HG02610 (cell line): ENCODE results near the gene FREM2.

Experiments used
- ATAC-seq: cut with Tn5 transposase; IDR thresholded peaks from one replicate; pipeline ENCODE4 v1.9.1; 2021; ENCODE audit warnings: mild to moderate bottlenecking, moderate library complexity; ENCODE audit not compliant: unreplicated experiment

The FREM2 gene

DNA sequence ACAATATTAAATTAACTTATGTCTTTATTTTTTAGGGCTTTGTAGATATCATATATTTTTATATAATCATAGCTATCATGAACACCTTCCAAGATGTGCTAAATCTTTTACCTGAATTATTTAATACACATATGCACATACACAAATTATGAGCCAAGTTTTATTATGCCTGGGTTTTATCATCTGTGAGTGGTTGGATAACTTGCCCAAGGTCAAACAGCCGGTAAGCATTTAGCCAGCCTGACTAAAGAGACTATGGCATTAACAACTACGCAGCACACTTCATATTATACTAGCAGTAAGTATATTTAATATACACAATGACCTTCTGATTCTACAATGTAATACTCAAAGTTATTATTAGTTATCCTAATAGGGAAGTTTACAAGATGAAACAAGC is 132.7 kb downstream of the FREM2 start:
- no peak for ATAC-seq

DNA sequence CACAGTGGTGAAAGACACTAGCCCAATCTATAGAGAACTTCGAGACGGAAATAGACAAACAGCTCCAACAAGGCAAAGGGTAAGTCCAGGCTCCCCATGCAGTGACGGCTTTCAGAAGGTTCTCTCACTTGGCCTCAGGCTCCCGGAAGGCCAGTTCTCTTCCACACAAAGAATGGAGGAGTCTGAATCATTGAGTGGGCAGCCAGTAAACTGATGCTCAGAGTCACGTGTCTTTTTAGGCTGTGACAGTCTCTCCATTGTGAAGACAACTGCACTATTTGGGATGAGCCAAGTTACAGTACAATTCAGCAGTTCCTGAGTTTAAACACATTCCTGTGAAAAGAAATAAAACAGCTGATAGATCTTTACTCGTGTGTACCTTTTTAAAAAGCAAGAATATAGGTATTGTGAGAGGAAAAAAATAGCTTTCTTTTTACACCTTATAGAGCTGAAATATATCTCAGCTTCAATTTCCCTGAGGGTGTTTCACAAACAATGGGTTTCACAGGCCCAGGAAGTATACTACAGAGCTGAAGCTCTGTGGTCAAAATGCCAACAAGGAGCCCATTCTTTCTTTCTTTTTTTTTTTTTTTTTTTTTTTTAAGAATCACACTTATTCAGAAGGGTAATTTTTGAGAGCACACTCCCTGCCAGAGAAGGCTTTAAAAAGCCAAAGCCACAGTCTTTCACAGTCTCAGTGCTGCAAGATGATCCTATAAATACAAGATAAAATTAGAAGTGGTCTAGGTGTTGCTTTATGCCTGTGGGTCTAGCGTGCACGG is 135.1 kb downstream of the FREM2 start:
- ATAC-seq, result no peak

DNA sequence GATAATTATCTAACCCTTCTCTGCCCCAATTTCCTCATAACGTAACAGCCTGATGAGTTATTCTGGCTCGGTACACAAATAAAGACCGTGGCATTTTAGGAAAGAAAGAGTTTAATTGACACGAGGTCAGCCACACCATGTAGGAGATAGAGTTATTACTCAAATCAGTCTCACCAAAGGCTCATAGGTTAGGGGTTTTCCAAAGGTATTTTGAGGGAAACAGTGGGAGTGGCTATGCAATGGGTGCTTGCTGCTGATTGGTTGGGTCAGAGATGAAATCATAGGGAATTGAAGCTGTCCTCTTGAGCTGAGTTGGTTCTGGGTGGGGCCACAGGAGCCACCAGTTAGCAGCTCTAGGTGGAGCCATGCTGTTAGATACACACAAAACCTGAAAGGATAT is 137.5 kb downstream of the FREM2 start:
- peak; percentile 94 for ATAC-seq

DNA sequence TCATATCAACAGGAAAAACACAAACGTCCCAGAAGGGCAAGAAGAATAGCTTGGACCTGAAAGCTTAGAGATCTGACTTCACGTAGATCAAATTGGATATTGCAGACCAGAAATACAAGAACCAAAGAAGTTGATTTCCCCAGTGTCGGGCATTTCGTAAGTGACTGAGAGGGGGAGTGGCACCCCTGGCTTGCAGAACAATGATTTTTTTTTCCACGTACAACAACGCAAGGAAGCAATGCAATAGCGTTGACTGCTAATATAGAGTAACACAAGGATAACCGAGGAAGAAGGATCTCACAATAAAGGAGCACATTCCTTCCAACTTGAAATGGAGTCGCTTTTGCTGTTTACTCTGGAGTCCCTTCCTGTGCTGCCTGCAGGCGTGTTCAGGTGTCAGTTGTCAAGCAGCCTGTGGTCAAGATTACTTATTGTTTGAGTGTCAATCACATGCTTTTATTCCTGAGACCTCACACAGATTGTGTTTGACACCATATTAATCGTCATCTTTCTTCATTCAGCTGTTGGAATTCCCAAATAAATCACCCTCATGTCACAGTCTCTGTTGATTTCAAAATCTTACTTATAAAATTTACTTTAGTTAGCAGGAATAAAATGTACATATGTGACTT is 139.4 kb downstream of the FREM2 start:
- no peak for ATAC-seq

DNA sequence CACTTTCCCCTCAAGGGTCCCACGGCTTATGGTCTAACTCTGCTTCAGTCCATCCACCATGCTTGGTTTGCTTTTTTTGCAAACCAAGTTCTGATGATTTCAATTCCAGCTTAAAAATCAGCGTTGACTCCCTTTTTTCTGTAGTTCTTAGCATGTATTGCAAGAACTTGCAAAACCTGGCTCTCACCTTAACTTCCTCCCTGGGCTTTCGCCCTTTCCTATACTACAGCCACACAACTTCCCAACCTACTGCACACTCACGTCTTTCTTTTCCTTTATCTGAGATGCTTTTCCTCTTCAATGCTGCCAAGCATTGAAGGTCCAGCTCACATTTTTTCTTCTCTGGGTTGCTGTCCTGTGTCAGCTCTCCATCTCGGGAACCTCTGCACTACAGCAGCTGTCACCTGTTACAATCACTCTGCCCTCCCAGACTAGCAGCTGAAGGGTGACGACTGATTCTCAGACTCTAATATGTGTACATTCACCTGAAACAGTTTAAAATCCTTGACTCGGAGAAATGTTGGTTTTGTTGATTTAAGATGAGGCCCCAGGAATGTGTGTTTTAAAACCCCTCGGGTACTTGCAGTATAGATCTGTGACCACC is 143.7 kb downstream of the FREM2 start:
- ATAC-seq, result no peak

DNA sequence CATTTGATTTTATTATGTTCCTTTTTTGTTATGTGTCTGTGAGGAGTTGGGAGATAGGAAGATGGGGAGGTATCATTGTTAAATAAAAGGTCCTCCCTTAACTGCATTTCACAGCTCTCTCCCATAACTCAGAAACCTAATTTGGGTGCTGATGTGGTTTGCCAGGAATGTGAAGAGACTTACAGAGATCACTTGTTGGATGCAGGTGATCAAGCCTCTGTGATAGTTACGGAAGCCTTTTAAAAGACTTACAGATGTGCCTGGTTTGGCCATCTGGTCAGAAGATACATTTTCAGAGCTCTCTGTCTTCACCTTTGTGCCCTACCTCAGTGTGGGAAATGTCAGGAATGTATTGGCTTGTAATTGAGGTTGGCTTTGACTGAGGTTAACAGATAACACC is 157.7 kb downstream of the FREM2 start:
- ATAC-seq, result no peak

DNA sequence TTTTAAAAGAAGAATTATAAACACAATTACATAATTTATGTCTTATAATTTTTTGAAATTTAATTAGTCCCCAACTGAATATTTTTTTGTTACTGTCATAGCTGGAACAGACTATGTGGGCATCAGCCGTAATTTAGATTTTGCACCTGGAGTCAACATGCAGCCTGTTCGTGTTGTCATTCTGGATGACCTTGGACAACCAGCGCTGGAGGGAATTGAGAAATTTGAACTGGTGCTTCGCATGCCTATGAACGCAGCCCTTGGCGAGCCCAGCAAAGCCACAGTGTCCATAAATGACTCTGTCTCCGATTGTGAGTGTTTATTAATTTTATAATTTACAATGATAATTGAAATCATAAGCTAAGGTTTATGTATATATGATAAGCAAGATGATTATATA is 161.5 kb downstream of the FREM2 start:
- ATAC-seq, result no peak

DNA sequence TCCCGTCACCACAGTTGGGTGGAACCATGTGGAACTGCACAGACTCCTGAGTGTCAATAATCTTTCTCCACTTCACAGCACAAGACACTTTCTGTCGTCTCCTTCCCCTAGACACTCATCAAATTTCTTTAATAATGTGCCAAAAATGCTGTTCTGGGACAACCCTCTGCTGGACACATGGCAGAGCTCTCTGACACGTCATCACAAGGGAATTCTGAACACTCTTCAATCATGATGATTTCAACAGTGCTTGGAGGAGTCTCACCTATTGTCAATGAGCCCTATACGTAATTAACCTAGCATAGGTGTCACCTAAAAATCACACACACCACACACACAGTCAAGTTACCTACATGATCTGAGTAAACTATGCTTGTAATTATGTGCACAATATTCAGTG is 162.4 kb downstream of the FREM2 start:
- no peak for ATAC-seq

DNA sequence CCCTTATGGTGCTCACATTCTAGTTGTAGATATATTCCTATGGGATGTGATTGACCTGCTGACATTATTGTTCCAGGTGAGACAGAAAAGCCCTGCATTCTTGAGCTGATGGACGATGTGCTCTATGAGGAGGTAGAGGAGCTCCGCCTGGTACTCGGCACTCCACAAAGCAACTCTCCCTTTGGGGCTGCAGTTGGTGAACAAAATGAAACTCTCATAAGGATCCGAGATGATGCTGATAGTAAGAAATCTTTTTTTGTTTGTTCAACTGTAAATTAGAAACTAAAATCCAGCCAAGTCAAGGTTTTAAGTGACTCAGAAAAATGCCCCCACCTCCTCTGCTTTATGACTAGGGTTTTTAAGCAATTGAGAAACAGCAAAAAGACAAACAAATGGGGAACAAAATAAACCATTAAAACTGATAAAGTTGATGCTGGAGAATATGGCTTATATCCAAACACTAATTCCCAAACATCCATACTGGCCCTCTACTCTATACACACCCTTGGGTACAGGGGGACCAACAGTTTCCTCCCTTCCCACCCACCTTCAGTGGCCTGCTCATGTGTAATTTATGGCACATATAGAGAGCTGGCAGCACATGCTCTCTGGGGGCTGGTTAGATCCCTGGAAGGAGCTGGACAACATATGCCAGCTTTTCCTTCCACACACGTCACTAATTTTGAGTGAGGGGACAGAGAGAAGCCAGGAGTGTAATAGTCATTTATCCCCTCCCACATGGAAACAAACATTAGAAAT is 164.2 kb downstream of the FREM2 start:
- peak; percentile 88 for ATAC-seq

DNA sequence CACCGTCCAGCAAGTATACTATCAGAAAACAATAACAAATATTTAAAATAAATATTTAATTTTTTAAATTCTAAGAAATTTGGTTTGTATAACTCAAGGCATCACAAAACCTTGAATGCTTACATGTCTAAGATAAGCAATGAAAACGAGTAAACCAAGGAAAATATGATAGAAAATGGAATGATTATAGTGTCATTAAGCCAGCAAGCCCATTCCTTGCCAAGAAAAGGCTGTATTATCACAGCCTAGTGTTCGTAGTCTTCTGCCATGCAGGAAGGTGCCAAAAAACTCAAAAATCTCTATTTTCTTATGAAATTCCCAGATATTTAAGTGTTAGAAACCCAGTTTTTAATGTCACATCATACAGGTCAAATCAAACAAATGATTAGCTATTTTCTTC is 167.3 kb downstream of the FREM2 start:
- no peak for ATAC-seq

DNA sequence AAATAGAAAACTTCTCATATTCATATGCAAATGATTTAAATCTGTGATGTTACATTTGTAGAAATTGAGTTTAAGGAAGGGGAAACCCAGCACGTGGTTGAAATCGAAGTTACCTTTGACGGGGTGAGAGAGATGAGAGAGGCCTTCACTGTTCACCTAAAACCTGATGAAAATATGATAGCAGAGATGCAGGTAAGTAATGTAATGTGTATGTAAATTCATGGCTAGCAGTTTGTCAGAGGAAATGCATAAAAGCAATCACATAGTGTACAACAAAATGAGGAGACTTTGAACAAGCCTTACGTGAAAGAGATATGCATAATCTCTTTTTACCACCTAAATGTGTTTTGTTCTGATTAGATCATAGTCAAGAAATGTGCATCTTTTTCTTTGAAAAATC is 169.2 kb downstream of the FREM2 start:
- no peak for ATAC-seq

DNA sequence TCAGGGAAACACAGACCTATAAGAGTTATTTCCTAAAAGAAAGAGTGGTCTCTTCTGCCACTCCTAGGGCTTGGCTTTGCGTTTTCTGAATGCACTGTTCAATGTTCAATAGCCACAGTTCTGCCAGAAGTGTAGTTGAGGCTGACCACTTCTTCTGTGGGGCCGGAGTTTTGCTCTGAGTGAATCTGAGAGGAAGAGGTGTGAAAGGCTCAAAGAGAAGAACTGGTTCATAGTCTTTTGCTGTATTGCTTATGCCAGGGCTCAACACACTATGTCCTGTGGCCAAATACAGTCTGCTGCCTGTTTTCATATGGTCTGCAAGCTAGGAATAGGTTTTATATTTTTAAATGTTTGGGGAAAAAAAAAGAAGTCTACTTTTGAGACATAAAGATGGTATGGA is 175.6 kb downstream of the FREM2 start:
- ATAC-seq, result peak; percentile 79

DNA sequence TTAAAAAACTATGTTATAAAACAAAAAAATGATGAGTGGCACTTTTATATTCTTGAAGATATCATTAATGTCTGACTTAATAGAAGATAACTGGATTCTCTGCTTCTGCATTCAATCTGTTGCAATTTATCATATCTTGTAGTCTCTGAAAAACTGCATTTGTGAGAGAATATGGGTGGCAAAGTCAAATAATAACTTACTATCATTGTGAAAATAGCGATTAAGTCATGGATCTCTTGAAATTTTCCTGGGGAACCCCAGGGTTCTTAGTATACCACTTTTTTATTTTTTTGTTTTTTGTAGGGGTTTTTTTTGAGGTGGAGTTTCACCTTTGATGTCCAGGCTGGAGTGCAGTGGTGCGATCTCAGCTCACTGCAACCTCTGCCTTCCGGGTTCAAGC is 176.7 kb downstream of the FREM2 start:
- peak; percentile 42 for ATAC-seq

DNA sequence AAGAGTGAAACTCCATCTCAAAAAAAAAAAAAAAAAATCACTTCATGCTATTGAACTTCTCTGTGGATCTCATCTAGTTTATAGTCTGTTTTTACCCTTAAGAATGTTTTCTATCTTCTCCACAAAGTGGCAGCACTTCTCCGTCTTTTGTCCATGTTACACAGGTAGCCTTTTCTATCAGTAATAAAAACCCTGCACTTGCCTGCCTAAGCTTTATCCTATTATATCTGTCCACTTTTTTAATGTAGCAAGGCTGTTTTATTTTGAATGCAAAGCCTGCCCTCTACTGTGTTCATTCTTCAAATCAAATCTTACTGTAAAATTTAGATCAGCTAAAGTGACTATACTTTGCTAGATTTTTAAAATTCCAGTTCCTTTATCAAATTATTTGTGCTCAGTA is 179.8 kb downstream of the FREM2 start:
- no peak for ATAC-seq

DNA sequence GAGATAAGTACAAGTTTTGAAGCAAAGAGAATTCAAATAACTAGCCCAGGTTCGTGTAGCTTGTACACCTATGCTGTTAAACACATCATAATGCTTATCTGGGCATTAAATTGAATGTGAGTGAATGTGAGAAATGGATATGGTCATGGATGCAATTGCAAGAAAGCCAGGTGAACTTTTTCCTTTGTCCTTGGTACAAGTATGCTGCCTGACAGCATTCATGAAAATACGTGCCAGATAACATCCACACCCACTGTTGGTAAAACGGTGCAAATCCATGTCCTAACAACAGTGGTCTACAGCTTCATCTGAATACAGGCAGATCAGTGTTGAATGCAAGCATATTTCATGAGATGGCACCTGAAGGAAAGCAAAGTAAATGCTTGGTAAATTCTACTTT is 181.5 kb downstream of the FREM2 start:
- no peak for ATAC-seq

DNA sequence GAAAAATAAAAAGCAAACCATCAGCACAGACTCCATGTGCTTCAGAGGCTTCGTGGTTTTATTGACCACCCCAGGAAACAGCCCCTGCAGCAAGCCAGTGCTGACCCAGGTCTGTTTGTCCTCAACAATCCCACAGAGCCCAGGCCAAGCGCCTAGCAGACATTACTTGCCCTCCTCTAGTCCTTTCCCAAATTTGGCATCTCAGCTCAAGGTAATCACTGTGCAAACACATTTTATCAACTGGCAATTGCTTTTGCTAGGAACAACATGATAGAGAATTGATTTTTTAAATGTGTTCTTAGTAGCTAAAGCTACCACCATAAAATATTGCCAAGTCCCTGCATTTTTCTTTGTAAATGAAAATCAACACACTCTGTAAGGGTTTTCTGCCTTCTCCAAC is 182.0 kb downstream of the FREM2 start:
- ATAC-seq, result no peak

DNA sequence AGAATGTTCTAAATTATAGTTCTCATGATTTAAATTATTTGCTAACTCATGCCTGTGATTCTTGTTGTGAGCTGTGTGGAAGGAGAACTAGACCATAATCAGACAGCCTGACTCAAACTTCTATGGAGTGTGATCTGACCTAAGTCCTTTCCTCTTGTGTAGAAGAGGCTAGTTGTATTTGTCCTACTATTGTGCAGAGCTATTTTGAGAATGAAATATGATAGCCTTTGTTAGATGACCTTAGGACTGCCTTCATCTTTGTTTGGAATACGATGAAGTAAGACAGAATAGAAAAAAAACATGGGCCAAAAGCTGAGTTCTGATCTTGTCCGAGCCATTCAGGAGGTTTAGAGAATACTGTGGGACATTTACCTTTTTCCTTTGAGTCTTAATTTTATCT is 184.4 kb downstream of the FREM2 start:
- no peak for ATAC-seq

DNA sequence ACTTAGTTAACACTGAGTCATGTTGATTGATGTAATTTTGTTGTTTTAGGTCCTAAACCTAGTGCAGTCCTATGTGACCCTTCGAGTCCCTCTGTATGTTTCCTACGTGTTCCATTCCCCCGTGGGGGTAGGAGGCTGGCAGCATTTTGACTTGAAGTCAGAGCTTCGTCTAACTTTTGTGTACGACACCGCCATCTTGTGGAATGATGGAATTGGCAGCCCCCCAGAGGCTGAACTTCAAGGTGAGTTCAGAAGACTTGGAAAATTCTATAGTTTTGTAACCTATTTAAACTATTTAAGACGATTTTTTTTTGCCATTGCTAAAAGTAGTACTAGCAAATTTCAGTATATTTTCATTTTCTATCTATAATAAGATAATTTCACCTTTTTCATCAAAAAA is 185.8 kb downstream of the FREM2 start:
- peak; percentile 62 for ATAC-seq

DNA sequence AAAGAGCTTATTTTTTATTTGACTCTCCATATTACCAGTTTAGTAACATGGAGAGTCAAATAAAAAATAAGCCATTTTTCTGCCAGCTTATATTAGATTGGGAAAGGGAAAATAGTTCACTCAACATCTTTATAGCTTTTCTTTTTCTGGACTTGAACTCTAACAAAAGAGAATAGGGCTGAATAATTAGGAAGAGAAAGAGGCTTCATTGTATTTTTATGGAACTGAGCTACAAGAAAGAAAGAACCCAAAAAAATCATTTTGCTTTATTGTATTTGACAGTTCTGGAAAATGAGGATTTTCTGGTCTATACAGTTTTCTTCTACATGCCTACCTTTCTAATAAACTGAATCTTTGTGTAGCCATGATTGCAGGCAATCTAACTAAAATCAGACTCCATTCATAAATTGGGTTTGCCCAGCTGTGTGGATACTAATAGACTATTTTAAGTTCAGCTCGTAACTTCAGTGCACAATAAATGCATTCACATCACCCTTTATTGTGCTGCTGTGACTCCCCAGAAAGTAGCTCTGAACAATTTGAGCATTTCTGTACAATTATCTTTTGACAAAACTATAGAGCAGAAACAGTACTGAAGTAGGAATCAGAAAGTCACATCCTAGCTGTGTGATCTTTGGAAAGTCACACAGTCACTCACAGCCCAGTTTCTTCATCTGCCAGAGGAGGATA is 188.5 kb downstream of the FREM2 start:
- no peak for ATAC-seq

DNA sequence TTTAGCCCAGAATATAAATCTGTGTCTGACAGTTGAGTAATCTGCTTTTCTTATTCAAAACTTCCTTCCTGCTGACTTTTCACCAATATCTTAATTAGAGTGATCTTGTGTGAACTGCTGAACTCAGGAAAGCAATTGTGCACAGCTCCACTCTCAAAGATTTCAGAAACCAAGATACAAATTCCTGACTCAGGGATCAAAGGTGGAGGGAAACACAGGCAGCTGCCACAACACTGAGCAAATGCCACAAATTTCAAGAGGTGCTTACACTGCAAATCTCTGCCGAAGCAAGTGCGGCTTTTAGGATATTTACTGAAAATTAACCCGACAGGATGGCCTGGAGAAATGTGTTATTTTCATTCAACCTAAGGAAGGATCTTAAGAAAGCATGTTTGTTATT is 192.4 kb downstream of the FREM2 start:
- ATAC-seq, result no peak

DNA sequence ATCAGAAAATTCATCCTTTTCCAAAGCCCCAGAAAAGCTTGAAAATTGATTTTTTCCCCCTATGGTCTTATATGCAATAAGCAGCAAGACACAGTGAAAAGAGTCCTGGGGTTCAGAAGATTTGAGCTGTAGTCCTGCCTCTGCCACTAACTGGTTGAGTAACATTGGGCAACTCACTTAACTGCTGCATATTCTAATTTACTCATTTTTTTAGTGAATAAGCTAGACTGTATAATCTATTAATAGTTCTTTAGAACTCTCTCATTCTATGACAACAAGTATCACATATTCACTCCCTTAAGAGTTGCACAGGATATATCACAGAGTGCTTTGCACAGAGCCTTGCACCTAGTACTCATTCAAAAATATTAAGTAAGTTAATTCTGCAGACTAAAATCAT is 192.9 kb downstream of the FREM2 start:
- no peak for ATAC-seq
